Measurements from ENCODE around the gene GET4.

GET4 gene

GRCh38 chr7:901388-902154, 25.2 kb downstream of the GET4 start:
- DNase-seq = peak; percentile 84

DNA sequence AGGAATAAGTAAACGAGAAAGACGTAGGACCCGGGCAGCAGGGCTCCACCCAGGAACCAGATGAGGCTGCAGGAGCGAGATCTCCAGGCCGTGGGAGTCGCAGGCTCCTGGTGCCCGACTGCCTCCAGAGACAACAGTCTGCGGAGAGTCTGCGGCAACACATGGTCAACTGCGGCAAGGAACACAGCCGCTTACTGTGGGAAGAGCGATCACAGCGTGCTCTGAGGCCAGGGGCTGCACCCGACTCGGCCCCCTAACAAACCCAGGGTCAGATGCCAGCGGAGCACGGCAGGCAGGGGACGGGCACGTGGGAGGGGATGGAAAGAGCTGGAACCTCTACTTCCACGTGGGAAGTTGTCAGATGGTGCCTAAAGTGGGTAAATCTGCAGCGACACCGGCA, 26.6 kb downstream of the GET4 start:
- DNase-seq = no peak

- DNase-seq = no peak
These were observed 27.8 kb downstream of the GET4 start for GRCh38 chr7:903921-904755.

GRCh38 chr7:904847-905246, 28.5 kb downstream of the GET4 start:
- DNase-seq = no peak

DNA sequence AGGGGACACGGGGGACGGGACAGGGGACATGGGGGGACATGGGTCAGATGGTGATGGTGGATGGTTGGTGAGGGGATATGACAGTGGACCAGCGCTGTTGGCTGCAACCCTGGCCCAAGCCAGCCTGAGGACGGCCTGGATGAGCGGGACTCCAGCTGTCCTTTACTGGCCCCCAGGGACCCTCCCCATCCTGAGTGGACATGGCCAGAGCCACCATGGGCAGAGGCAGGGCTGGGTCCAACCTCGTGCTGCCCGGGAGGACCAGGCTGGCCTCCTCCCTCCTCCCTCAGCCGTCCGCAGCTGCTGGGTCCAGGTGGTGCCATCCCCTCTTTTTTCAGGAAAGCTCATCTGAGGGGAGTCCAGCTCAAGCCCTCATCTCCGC, 30.4 kb downstream of the GET4 start:
- no peak for DNase-seq

DNA sequence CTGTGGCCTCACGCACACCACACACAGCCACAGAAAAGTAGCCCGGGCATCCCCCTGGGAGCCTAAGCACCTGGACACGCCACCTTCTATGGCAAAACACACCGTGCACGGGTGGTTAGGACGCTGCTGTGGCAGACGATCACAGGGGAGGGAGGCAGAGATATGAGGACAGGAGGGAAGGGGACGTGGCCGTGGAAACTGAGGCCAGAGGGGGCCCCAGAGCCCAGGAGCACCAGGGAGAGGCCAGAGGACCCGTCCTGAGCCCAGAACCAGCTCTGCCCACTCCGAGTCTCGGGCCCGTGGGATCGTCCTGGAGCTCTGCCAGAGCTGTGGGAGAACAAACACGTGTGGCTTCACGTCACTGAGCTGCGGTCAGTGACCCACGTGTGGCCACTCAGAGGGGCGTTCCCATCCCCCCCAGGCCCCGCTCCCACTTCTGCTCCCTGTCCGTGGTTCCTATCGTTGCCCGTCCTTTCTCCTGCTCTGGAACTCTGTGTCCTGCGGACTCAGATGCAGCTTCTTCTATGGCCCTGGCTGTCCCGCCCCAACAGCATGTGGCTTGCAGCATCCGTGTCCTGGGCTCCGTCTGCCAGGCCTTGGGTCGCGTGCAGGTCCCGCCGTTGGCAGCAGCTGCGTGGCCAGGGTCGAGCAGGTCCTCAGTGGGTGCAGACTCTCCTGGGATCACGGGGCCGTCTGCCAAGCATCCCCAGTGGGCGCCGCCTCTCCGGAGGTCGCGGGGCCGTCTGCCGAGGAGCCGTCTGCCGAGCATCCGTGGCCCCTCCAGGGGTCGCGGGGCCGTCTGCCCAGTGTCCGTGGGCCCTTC, 31.0 kb downstream of the GET4 start:
- no peak for DNase-seq

DNA sequence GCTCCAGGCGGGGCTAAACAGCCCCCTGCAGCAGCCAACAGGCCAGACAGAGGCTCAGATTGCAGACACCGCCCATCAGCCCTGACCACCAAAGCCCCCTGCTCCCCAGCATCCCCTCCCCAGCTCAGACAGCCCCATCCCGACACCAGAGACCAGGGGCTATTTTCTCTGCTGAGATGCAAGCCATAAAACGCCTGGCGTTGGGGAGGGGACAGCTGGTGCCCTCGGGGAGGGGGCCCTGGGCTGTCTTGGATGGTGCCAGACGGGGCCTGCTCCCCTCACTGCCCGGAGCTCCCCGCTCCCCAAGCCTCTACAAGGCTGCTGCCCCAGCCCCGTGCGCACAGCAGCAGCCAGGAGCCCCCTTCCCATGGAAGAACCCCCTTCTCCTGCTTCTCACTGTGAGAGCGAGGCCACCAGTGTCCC, 31.8 kb downstream of the GET4 start:
- DNase-seq = no peak

GRCh38 chr7:908591-909357, 32.4 kb downstream of the GET4 start:
- peak; percentile 79 for DNase-seq

DNA sequence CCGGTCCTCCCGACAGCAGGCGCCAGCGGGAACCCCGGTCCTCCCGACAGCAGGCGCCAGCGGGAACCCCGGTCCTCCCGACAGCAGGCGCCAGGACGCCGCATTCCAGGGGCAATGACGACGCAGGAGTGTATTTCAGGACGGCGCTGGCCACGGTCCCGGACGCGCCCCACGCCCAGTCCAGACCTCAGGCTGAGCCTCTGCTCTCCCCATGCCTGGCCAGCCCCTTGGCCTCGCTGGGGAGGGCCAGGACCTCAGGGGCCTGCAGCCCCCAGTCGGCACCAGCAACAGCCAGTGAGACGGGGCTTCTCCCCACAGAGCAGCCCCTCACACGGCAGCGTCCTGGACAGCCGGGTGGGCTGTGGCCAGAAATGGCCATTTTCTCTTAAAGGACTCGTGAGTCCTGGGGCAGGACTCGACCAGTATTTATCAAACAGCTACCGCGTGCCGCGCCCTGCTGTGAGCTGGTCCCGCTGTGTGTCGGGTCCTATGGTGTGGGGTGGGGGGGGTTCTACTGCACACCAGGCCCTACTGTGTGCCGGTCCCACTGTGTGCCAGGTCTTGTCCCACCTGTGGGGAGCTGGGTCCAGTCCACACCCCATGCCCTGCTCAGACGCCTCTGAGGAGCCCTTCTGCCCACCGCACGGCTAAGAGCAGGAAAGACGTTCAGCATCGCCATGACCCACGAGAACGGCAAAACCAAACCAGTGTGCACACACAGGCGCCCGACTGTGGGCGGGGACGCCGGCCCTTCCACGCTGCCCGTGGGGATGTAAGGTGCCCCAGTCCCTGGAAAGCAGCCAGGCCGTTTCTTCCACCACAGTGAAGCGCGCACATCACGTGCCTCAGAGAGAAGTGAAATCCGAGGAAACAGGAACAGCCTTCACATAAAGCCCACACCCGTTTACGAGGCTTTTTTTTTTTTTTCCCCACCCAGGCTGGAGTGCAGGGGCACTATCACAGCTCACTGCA, 33.3 kb downstream of the GET4 start:
- DNase-seq = no peak

DNA sequence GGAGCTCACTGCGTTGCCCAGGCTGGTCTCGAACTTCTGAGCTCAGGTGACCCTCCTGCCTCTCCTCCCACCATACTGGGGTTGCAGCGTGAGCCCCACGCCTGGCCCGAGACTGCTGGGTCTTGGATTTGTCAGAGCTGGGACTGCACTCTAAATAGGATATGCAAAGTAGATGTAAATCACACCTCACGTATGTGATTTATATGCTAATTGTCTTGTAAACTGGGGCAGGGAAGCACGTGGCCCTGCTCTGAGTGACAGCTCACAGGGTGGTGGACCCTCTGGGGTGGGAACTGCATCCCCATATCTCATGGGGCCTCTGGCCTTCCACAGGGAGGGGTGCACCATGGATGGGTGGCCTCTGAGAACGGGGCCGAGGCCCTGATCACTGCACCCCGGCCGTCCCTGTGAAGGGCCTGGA, 34.1 kb downstream of the GET4 start:
- DNase-seq = no peak

DNA sequence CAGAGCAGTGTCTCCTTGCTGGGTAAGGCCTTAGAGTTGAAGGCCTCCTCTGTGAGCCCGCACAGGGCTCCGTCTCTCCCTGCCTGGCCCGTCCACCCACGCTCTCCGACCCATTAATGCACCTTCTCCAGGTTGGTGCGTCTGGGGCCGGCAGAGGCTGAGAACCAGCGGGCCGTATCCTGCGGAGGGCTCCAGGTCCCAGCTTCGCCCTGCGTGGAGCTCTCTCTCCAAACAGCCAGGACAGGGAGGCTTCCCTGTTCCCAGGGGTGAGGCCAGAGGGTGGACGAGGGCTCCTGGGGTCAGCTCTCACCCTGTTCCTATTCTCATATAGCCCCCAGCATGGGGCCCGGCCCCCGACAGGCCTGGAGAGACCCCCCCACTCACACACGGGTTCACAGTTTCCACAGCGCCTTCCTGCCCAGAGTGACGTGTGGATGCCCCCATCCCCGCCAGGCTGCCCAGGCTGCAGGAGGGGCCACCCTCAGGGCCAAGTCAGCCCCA, 34.6 kb downstream of the GET4 start:
- DNase-seq = no peak

DNA sequence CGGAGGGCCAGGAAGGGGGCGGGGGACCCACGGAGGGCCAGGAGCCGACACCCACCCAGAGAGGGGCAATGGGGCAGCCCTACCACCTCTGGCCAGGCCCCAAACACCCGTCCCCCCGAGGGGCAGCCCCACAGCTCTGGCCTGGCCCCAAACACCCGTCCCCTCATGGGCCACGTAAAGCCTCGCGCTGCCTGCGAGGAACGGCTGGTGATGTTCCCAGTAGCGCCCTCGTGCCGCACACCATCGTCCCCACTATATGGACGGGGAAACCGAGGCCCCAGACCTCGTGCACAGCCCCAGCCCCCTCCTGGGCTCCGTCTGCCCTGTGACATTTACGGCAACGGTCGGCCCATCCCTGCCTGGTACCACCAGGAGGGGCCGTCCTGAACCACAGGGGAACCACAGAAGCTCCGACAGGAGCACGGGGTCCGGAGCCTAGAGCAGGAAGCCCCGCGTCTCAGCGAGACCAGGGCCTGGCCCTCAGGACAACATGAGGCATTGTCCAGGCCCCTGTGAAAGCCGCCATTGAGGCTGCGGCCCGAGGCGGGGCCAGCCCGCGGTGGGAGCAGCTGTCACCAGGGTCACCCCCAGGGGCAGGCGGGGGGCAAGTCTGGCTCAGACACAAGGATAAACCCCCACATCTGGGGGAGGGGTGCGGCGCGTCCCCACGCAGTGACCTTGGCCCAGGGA, 35.6 kb downstream of the GET4 start:
- no peak for DNase-seq

GRCh38 chr7:913736-914520, 37.6 kb downstream of the GET4 start:
- DNase-seq = no peak

- DNase-seq = no peak
These were observed 38.3 kb downstream of the GET4 start for GRCh38 chr7:914521-915194.

DNA sequence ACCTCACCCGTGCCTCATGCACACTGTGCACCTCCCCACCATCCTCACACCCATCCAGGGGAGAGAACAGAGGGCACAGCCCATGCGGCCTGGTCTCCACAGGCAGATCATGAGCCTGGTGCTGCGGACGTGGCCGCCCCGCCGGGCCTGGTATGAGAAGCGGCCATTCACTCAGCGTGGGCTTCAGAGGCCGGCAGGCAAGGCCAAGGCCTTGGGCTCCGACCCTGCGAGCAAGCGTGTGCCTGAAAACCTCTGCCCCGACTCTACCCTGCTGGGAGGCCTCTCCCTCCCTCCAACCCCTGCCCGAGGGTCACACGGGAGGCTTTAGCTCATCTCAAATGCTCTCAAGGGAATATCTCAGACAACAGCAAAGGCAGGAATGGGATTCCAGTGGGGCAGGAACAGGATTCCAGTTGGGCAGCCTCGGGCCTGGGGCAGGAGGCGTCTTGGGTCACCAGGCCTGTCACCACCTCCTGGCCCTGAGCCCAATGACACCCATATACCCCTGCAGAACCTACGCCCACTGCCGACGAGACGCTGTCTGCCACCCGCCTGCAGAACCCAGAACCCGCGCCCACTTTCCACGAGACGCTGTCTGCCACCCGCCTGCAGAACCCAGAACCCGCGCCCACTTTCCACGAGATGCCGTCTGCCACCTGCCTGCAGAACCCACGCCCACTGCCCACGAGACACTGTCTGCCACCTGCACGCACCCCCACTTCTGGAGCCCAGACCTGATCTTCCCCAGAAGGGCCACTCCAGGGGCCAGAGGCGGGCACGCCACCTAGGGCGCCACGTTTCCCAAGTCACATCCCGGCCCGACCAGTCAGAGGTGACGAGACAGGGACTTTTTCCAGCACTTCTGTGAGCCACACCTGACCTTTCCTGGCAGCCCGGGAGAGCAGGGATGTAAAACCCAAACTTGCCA, 39.2 kb downstream of the GET4 start:
- DNase-seq = no peak

GRCh38 chr7:916291-916941, 40.1 kb downstream of the GET4 start:
- DNase-seq = no peak

Data from stimulated activated CD8-positive, alpha-beta memory T cell treated with anti-CD3 and anti-CD28 coated beads, Interleukin-4, amount 100 ng/mL, for 48 hours (primary cell).